Measurements from ENCODE around the gene EIF5.

EIF5 gene

DNA sequence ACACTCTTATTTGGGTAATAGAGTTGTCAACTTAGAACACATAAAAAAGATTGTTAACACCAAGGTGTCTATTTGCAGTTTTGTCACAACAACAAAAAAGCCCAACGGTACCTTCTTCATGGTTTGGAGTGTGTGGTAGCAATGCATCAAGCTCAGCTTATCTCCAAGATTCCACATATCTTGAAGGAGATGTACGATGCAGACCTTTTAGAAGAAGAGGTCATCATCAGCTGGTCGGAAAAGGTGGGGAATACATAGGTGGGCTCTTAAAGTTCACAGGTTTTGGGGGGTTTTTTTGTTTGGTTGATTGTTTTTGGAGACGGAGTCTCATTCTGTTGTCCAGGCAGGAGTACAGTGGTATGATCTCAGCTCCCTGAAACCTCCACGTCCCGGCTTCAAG is 5.5 kb downstream of the EIF5 start:
- TF ChIP-seq, protein P1, sequence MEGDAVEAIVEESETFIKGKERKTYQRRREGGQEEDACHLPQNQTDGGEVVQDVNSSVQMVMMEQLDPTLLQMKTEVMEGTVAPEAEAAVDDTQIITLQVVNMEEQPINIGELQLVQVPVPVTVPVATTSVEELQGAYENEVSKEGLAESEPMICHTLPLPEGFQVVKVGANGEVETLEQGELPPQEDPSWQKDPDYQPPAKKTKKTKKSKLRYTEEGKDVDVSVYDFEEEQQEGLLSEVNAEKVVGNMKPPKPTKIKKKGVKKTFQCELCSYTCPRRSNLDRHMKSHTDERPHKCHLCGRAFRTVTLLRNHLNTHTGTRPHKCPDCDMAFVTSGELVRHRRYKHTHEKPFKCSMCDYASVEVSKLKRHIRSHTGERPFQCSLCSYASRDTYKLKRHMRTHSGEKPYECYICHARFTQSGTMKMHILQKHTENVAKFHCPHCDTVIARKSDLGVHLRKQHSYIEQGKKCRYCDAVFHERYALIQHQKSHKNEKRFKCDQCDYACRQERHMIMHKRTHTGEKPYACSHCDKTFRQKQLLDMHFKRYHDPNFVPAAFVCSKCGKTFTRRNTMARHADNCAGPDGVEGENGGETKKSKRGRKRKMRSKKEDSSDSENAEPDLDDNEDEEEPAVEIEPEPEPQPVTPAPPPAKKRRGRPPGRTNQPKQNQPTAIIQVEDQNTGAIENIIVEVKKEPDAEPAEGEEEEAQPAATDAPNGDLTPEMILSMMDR (IDR thresholded peaks at IDR 0.05) = no peak
- no peak for DNase-seq (ENCODE audit: low spot score)
- no peak overlapping the region for H3K4me3 ChIP-seq
- no peak overlapping the region for H3K27ac ChIP-seq

DNA sequence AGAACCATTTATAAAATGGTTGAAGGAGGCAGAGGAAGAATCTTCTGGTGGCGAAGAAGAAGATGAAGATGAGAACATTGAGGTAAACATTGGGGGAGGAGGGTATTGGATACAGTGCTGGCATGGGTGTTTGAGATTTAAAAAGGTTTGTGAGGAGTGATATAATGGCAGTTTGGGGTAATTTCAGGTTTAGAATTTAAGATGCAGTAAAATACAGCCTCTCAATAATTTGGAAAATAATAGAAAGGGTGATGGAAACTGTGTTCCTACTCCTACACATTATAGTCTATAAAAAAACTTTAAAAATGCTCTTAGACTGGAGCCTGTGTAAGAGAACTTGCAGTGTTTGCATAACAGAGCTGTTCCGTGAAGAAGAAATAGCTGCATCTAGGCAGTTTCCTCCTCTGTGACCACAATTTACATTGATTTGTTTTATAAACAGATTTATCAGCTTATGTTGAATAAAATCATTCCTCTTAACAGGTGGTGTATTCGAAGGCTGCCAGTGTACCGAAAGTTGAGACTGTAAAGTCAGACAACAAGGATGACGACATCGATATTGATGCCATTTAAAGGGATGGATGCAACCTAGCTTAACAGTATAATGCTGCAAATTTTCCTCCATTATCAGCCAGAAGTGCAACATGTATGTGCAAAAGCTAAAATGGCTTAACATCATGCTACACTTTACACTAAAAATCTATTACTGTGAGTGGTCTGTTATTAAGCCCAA is 6.6 kb downstream of the EIF5 start:
- no peak overlapping the region for H3K27ac ChIP-seq

DNA sequence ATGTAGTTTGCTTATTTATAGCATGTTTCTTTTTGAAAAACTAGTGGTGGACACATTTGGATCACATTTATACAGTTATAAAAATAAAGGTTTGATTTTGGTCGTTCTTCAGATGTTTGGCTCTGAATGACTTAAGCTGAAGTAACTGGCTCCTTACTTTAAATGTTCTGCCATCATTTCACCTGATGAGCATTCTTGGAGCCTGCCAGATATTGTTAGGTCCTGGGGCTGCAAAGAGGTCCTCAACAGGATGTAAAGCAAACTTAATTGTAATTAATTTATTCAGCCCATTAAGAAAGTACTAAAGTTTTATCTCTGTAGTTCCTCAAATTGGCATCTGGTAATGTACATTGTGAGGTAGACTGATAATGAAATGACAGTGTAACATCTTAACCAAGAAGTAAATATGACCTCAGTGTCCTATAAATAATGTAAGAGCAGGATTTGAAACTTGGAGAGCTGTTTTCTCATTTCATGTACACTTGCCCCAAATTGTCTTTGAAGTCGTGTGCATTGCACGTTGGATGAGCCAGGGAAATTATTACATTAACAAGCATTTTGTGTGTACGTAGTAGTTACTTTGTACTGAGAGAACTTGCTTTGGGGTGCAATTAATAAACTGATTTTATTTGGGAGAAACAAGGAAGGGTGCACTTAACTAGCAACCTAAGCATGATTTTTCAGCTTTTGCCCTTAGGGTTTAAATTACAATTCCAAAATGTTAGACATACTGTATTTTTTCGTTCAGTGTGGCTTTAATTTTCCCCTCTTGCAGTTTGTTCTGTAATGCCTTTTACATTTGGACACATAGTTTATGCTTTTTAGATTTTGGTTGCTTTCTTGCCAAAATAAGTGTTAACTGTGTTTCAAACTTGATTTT is 7.5 kb downstream of the EIF5 start:
- TF ChIP-seq, protein P1 (IDR thresholded peaks at IDR 0.05) = no peak
- no peak for DNase-seq (ENCODE audit: low spot score)
- H3K4me3 ChIP-seq = no peak overlapping the region
- H3K27ac ChIP-seq = no peak overlapping the region

More for the DNA sequence above, 6.6 kb downstream of the EIF5 start:
- H3K4me3 ChIP-seq = no peak overlapping the region
- TF ChIP-seq, protein P1 (IDR thresholded peaks at IDR 0.05) = no peak
- no peak for DNase-seq (ENCODE audit: low spot score)

DNA sequence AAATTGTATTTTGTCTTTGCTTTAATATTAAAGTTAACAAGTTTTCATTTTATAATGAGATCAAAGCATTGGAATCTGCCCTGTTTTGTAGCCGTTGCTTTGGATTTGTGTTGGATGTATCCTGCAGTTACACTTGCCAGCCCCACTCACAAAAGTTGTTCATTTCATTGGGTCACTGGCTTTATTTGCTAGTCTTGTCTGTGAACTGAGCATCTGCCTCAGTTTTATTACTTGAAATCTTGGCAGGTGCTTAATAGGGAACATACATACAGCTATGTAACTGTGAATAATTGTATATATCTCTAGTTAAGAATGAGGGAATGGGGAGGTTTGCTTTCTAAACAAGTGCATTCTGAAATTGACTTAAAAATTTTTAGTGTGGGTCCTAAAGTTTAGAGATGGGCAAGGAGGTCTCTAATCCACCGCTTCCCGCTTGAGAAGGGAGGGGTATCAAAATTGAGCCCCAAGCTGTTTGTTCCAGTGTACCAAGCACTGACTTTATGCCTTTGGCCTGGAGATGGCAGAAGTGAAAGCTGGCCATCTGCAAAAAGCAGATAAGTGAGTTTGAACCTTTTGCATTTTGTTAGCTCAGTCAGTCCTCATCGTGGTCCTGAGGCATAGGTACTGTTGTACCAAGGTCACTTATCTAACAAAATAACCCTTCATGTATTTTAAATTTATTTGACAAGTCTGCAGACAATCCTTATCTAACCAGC is 9.3 kb downstream of the EIF5 start:
- Histone ChIP-seq H3K4me3 (no peak overlapping the region), H3K27ac (no peak overlapping the region)
- DNase-seq (ENCODE audit: low spot score) = no peak
- TF ChIP-seq, protein P1 (IDR thresholded peaks at IDR 0.05) = no peak

DNA sequence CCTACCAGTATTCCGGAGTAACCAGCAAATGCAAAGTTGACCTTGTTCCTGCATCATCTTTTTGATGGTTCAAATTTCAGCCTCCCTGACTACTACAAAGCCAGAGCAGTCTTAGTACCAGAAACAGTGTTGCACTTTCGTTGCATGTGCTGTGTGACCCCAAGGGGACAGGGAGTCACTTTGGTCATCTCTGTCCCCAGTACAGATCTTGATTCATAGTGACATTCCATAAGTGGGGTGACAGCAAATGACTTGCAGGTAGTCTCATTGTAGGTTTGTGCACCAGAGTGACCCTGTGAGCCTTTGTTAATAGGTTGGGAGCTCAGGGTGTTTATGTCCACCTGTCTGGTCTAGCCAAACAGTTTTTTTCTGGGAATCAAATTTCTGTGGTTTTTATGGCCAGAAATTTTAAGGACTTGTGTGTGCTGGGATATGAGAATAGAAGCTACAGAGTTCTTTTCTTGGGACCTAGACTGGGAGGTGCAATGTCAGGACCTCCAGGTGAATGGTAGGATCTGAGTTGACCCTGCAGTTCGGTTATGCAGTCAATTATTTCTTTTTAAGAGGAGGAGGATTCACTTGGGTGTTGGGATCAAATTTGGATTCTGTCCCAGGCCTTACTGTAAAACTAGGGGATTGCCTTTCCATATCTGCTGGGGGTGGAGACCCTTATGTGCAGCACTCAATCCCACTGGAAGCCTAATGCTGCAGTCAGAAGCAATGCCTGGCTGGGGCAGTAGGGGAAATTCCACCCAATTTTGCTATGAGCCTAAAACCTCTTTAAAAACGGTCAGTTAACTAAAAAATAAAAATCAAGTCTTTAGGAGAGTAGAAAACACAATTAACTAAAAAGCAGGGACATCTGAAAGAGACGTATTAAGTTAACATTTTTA is 10.1 kb downstream of the EIF5 start:
- DNase-seq (ENCODE audit: low spot score) = no peak
- no peak overlapping the region for H3K4me3 ChIP-seq
- H3K27ac ChIP-seq = no peak overlapping the region
- TF ChIP-seq, protein P1 (IDR thresholded peaks at IDR 0.05) = no peak

DNA sequence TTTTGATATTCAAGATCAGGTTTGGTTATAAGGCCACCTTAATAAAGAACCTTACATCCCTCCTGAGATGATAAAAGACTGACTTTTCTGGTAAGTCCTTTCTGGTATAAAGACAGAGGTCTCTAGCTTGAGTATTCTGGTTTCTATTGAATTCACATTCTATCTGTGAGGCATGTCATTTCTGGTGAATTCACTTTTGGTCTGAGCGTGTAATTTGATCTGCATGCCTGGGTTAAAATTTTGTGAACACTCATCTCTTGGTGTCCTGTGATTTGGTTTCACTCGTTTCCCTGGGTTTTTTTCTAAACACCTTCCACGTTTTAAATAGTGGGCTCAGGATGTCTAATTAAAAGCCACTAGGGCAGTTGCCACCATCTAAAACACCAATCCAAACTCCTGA is 12.2 kb downstream of the EIF5 start:
- Histone ChIP-seq H3K4me3 (no peak overlapping the region), H3K27ac (no peak overlapping the region)
- TF ChIP-seq, protein P1 (IDR thresholded peaks at IDR 0.05) = no peak
- DNase-seq (ENCODE audit: low spot score) = no peak
